GM12878 (cell line): Measurements from ENCODE around the gene BCKDK. TPM values are rescaled to one million over a fixed set of nuclear protein-coding genes. Genes with fewer than 3 reads are reported as not detected.

Experiments used
- ATF2 ChIP-seq: IDR thresholded peaks from 2 replicates; pipeline ENCODE4 v1.6.1; 2012; ENCODE audit warnings: low read length, inconsistent platforms
- ATF7 ChIP-seq: fragments of 450-650 bp; IDR thresholded peaks from 2 replicates; pipeline ENCODE4 v1.6.1; 2016; ENCODE audit warnings: low read depth, mild to moderate bottlenecking
- BCL11A ChIP-seq: IDR thresholded peaks from 2 replicates; pipeline ENCODE4 v1.6.1; 2011; ENCODE audit warnings: low read depth, low read length
- CBFB ChIP-seq: IDR thresholded peaks from 2 replicates; pipeline ENCODE4 v1.6.1; 2016; ENCODE audit warnings: antibody characterized with exemption, low read depth
- CREB1 ChIP-seq: IDR thresholded peaks from 2 replicates; pipeline ENCODE4 v1.6.1; 2012; ENCODE audit warnings: low read depth, mild to moderate bottlenecking, inconsistent platforms
- CREM ChIP-seq: IDR thresholded peaks from 2 replicates; pipeline ENCODE4 v1.6.1; 2014; ENCODE audit warnings: antibody characterized with exemption, low read depth
- CTCF ChIP-seq, 3 experiments: IDR thresholded peaks in 2 of 3; conservative IDR thresholded peaks in 1 of 3; 2 replicates each; pipeline ENCODE4 v1.5.1; 2011; ENCODE audit warnings: low read depth in 3 of 3, low read length in 3 of 3, mild to moderate bottlenecking in 3 of 3, control low read depth in 2 of 3, moderate library complexity in 2 of 3, inconsistent platforms in 1 of 3, mixed read lengths in 1 of 3; ENCODE audit not compliant: control insufficient read depth in 2 of 3, insufficient read depth in 1 of 3; ENCODE audit errors: extremely low read depth in 1 of 3
- E2F8 ChIP-seq: fragments of 450-650 bp; IDR thresholded peaks from 2 replicates; pipeline ENCODE4 v1.6.1; 2018; ENCODE audit warnings: mild to moderate bottlenecking, low read depth, moderate library complexity; ENCODE audit not compliant: partially characterized antibody
- ESRRA ChIP-seq: IDR thresholded peaks from 2 replicates; pipeline ENCODE4 v1.6.1; 2012; ENCODE audit warnings: mild to moderate bottlenecking, low read length, improper control_type of control experiment
- HCFC1 ChIP-seq: fragments of 150-350 bp; IDR thresholded peaks from 2 replicates; pipeline ENCODE4 v1.6.1; 2014; ENCODE audit warnings: low read length
- HDAC2 ChIP-seq: fragments of 200-600 bp; sonication (generic); IDR thresholded peaks from 2 replicates; pipeline ENCODE4 v1.6.1; 2017
- IKZF2 ChIP-seq, 2 experiments: fragments of 450-650 bp; IDR thresholded peaks; 2 replicates each; pipeline ENCODE4 v1.6.1; 2017; ENCODE audit warnings: mild to moderate bottlenecking in 2 of 2, moderate library complexity in 2 of 2
- JUND ChIP-seq: IDR thresholded peaks from 2 replicates; pipeline ENCODE4 v1.6.1; 2012; ENCODE audit warnings: low read depth, mild to moderate bottlenecking, low read length, improper control_type of control experiment, moderate library complexity
- MYB ChIP-seq: fragments of 150-350 bp; IDR thresholded peaks from 2 replicates; pipeline ENCODE4 v1.6.1; 2014; ENCODE audit warnings: mild to moderate bottlenecking, low read depth, low read length, borderline replicate concordance
- PRDM15 ChIP-seq: fragments of 450-650 bp; formaldehyde crosslinking; IDR thresholded peaks from 2 replicates; pipeline ENCODE4 v1.4.0; 2020; ENCODE audit warnings: mild to moderate bottlenecking, moderate library complexity
- RUNX3 ChIP-seq: IDR thresholded peaks from 2 replicates; pipeline ENCODE4 v1.6.1; 2012; ENCODE audit warnings: low read length, inconsistent platforms
- SKIL ChIP-seq: fragments of 450-650 bp; IDR thresholded peaks from 2 replicates; pipeline ENCODE4 v1.6.1; 2017; ENCODE audit warnings: mild to moderate bottlenecking, low read depth, inconsistent platforms; ENCODE audit not compliant: poor library complexity, severe bottlenecking
- TCF3 ChIP-seq: IDR thresholded peaks from 2 replicates; pipeline ENCODE4 v1.6.1; 2012; ENCODE audit warnings: low read depth, mild to moderate bottlenecking, low read length, borderline replicate concordance; ENCODE audit not compliant: insufficient read depth
- polyA plus RNA-seq, 11 experiments: library from polyadenylated mRNA; depleted of rRNA in 4 of 11; unstranded in 6 of 11; stranded (reverse) in 5 of 11; fragments of >200 nt; fragmentation: Nextera tagmentation in 4 of 11; fragmentation: Illumina TruSeq in 1 of 11; extraction: Ambion mirVana in 4 of 11; extraction: Trizol in 1 of 11; gene quantifications; 1 replicate in 1 of 11; 2 replicates in 10 of 11; pipeline versions ENCODE4 v1.2.1 to v1.2.3, GENCODE V29; 2011 to 2016; ENCODE audit warnings: inconsistent platforms in 2 of 11, missing spikeins in 2 of 11, low read depth in 1 of 11
- total RNA-seq, 4 experiments: library from RNA; depleted of rRNA in 3 of 4; stranded (reverse); fragments of >200 nt in 3 of 4; fragmentation: Illumina TruSeq in 1 of 4; extraction: Trizol in 1 of 4; gene quantifications; 2 replicates each; pipeline versions ENCODE4 v1.2.1 to v1.2.3, GENCODE V29; 2013 to 2021

BCKDK gene
- total and polyA plus RNA-seq, 10 of the 15 experiments (the other 5 are each of a cell fraction or from before 2014, with no cell fraction given) = 0.68 to 56.6 (median 32.8) TPM

- no peak for TF ChIP-seq ESRRA
- TF ChIP-seq TCF3 = no peak
- TF ChIP-seq RUNX3 = no peak
- TF ChIP-seq E2F8 = no peak
- no peak for TF ChIP-seq HCFC1
- peak; percentile 64 for TF ChIP-seq CREB1
- peak; percentile 97 for TF ChIP-seq ATF7
- peak in 1 of 2 experiments; percentile 30; a peak in 1 of 4 replicates for TF ChIP-seq IKZF2 (IDR thresholded peaks at IDR 0.05)
- TF ChIP-seq CBFB = no peak
- TF ChIP-seq HDAC2 = no peak
- no peak for TF ChIP-seq CTCF (IDR thresholded peaks at IDR 0.05 in 2 of 3, conservative IDR thresholded peaks at IDR 0.05 in 1 of 3; ENCODE audit: control insufficient read depth in 2 of 3, extremely low read depth in 1 of 3, insufficient read depth in 1 of 3, low read depth in 3 of 3, low read length in 3 of 3)
- no peak for TF ChIP-seq PRDM15 (CRISPR knock-in tag)
- 0 out of 2 replicates have a peak, but pooled peaks have one; percentile 29 for TF ChIP-seq ATF2
- TF ChIP-seq JUND = peak; percentile 61; the same call in 1 of the 2 replicates
- TF ChIP-seq BCL11A = 0 out of 2 replicates have a peak, but pooled peaks have one; percentile 43
- peak; percentile 51; the same call in 1 of the 2 replicates for TF ChIP-seq CREM
- no peak for TF ChIP-seq SKIL
- no peak for TF ChIP-seq MYB
Measured at GRCh38 chr16:31071861-31072260, 36.3 kb upstream of the BCKDK start (continued).
